Uterus (tissue), 4 donors: ENCODE results near the gene TSPAN9. TPM values are rescaled to one million over a fixed set of nuclear protein-coding genes. Genes with fewer than 3 reads are reported as not detected.
A peak's percentile ranks its signal among the peaks of the same experiment; 100 is the strongest.

ENCODE experiments used
- DNase-seq, 2 donors: peaks; one replicate each; pipeline ENCODE4 v3.0.0-alpha.2; 2019 to 2020
- H3K27ac ChIP-seq, 2 donors: fragments of 200-600 bp; sonication (generic); 1 replicate in 1 of 2; 2 replicates in 1 of 2; pipeline ENCODE4 v1.5.1; 2016 to 2018
- H3K27me3 ChIP-seq, 2 donors: fragments of 200-600 bp; sonication (generic); one replicate each; pipeline ENCODE4 v1.5.1; 2018 to 2019; ENCODE audit warnings: control low read depth in 1 of 2
- H3K36me3 ChIP-seq, 2 donors: fragments of 200-600 bp; sonication (generic); one replicate each; pipeline ENCODE4 v1.5.1; 2019; ENCODE audit warnings: control low read depth in 1 of 2
- H3K4me1 ChIP-seq, 2 donors: fragments of 200-600 bp; sonication (generic); one replicate each; pipeline ENCODE4 v1.5.1; 2018 to 2019; ENCODE audit warnings: control low read depth in 1 of 2
- H3K4me3 ChIP-seq, 2 donors: fragments of 200-600 bp; sonication (generic); 1 replicate in 1 of 2; 2 replicates in 1 of 2; pipeline ENCODE4 v1.5.1; 2018 to 2019; ENCODE audit warnings: mild to moderate bottlenecking in 1 of 2
- H3K9me3 ChIP-seq, 2 donors: fragments of 200-600 bp; sonication (generic); one replicate each; pipeline ENCODE4 v1.5.1; 2019; ENCODE audit warnings: control low read depth in 1 of 2
- CTCF ChIP-seq, 4 experiments: fragments of 200-600 bp in 2 of 4; fragments of 450-650 bp in 2 of 4; sonication (generic) in 2 of 4; IDR thresholded peaks; one replicate each; pipeline ENCODE4 v1.5.1; 2016 to 2019; ENCODE audit warnings: antibody characterized with exemption in 4 of 4, mild to moderate bottlenecking in 2 of 4, moderate library complexity in 1 of 4
- POLR2A ChIP-seq, 2 donors: fragments of 450-650 bp; IDR thresholded peaks; one replicate each; pipeline ENCODE4 v1.6.1; 2016; ENCODE audit warnings: antibody characterized with exemption in 2 of 2, mild to moderate bottlenecking in 1 of 2, moderate library complexity in 1 of 2
- intact Hi-C: fragments of 100-400 bp; cut with DNase I; formaldehyde crosslinking; loops from one replicate; pipeline ENCODE4 v1.15.1; 2023; ENCODE audit warnings: low total_unique reads
- total RNA-seq, 4 donors: library from RNA; depleted of rRNA in 3 of 4; stranded (reverse); fragments of >200 nt in 3 of 4; gene quantifications; one replicate each; pipeline versions ENCODE4 v1.1.0 to v1.2.4, GENCODE V29; 2014 to 2023
- donor health status: DM: yes; HTN: yes; CAD: no.

TSPAN9 gene
- total RNA-seq, 4 donors from 2014 or later, result 47.9 to 106 (median 65.1) TPM

GRCh38 chr12:3047961-3048360 lies 29.2 kb upstream of the TSPAN9 start:
- H3K27me3 ChIP-seq, result no peaks in the 10 kb centered on the region
- TF ChIP-seq CTCF (IDR thresholded peaks at IDR 0.05), result no peak
- TF ChIP-seq POLR2A (IDR thresholded peaks at IDR 0.05), result no peak
- H3K9me3 ChIP-seq, result no peaks in the 10 kb centered on the region
- no peak overlapping the region for H3K27ac ChIP-seq
- intact Hi-C loops, result no loop called here
- no peaks in the 10 kb centered on the region for H3K4me1 ChIP-seq
- no peak for DNase-seq
- no peaks in the 10 kb centered on the region for H3K36me3 ChIP-seq
- H3K4me3 ChIP-seq, result no peak overlapping the region

GRCh38 chr12:3048540-3048939 lies 28.6 kb upstream of the TSPAN9 start:
- TF ChIP-seq CTCF (IDR thresholded peaks at IDR 0.05) (no peak), POLR2A (IDR thresholded peaks at IDR 0.05) (no peak)
- Histone ChIP-seq H3K36me3 (no peaks in the 10 kb centered on the region), H3K4me1 (no peaks in the 10 kb centered on the region), H3K27me3 (no peaks in the 10 kb centered on the region), H3K27ac (no peak overlapping the region), H3K4me3 (no peak overlapping the region), H3K9me3 (no peaks in the 10 kb centered on the region)
- intact Hi-C loops, result no loop called here
- DNase-seq, result no peak

GRCh38 chr12:3049176-3049575 lies 28.0 kb upstream of the TSPAN9 start:
- no peak for DNase-seq
- H3K27me3 ChIP-seq, result no peaks in the 10 kb centered on the region
- intact Hi-C loops, result no loop called here
- H3K4me3 ChIP-seq, result no peak overlapping the region
- no peak overlapping the region for H3K27ac ChIP-seq
- TF ChIP-seq POLR2A (IDR thresholded peaks at IDR 0.05) (no peak), CTCF (IDR thresholded peaks at IDR 0.05) (no peak)
- no peaks in the 10 kb centered on the region for H3K36me3 ChIP-seq
- no peaks in the 10 kb centered on the region for H3K4me1 ChIP-seq
- H3K9me3 ChIP-seq, result no peaks in the 10 kb centered on the region

GRCh38 chr12:3049611-3050249 lies 27.4 kb upstream of the TSPAN9 start:
- no peak for DNase-seq
- H3K4me3 ChIP-seq, result no peak overlapping the region
- H3K27ac ChIP-seq, result no peak overlapping the region
- intact Hi-C loops, result no loop called here
- TF ChIP-seq POLR2A (IDR thresholded peaks at IDR 0.05) (no peak), CTCF (IDR thresholded peaks at IDR 0.05) (no peak)
- H3K9me3 ChIP-seq, result no peaks in the 10 kb centered on the region
- H3K36me3 ChIP-seq, result no peaks in the 10 kb centered on the region
- H3K27me3 ChIP-seq, result no peaks in the 10 kb centered on the region
- no peaks in the 10 kb centered on the region for H3K4me1 ChIP-seq

- intact Hi-C loops, result no loop called here
- Histone ChIP-seq H3K9me3 (no peaks in the 10 kb centered on the region), H3K4me3 (no peak overlapping the region), H3K27me3 (no peaks in the 10 kb centered on the region), H3K27ac (peak overlapping the region; percentile 74 to 86), H3K4me1 (no peaks in the 10 kb centered on the region), H3K36me3 (no peaks in the 10 kb centered on the region)
- TF ChIP-seq CTCF (IDR thresholded peaks at IDR 0.05) (no peak), POLR2A (IDR thresholded peaks at IDR 0.05) (no peak)
- DNase-seq, result no peak
Measured at GRCh38 chr12:3054374-3054773, 22.8 kb upstream of the TSPAN9 start.
